Brain microvascular endothelial cell (primary cell): ENCODE results near the gene GPRIN1.

Source experiments
- DNase-seq: peaks from one replicate; pipeline ENCODE4 v3.0.0-alpha.2; 2020
- H3K27ac ChIP-seq: fragments of 250-450 bp; sonication (Bioruptor Pico); 2 replicates; pipeline ENCODE4 v1.5.1; 2020; ENCODE audit warnings: mild to moderate bottlenecking, moderate library complexity
- H3K27me3 ChIP-seq: fragments of 250-450 bp; sonication (Bioruptor Pico); replicated peaks from 2 replicates; pipeline ENCODE4 v1.5.1; 2020; ENCODE audit warnings: mild to moderate bottlenecking
- H3K36me3 ChIP-seq: fragments of 250-450 bp; sonication (Bioruptor Pico); replicated peaks from 2 replicates; pipeline ENCODE4 v1.5.1; 2020; ENCODE audit warnings: mild to moderate bottlenecking
- H3K4me3 ChIP-seq: 2 replicates; pipeline ENCODE4 v1.5.1; 2011; ENCODE audit warnings: low read depth, mild to moderate bottlenecking, control low read depth, low read length, moderate library complexity
- in situ Hi-C: cut with HindIII; loops from 2 replicates; pipeline ENCODE4 v1.10.0; 2017; ENCODE audit warnings: low sequenced_read_pairs, low pct_ligation_motif_present
- TF ChIP-seq, protein P1 (sequence below): IDR thresholded peaks from 2 replicates; pipeline ENCODE4 v1.5.1; 2011; ENCODE audit warnings: low read depth, mild to moderate bottlenecking, moderate library complexity, low read length, control low read depth, inconsistent platforms; ENCODE audit errors: missing control alignments

The GPRIN1 gene

DNA sequence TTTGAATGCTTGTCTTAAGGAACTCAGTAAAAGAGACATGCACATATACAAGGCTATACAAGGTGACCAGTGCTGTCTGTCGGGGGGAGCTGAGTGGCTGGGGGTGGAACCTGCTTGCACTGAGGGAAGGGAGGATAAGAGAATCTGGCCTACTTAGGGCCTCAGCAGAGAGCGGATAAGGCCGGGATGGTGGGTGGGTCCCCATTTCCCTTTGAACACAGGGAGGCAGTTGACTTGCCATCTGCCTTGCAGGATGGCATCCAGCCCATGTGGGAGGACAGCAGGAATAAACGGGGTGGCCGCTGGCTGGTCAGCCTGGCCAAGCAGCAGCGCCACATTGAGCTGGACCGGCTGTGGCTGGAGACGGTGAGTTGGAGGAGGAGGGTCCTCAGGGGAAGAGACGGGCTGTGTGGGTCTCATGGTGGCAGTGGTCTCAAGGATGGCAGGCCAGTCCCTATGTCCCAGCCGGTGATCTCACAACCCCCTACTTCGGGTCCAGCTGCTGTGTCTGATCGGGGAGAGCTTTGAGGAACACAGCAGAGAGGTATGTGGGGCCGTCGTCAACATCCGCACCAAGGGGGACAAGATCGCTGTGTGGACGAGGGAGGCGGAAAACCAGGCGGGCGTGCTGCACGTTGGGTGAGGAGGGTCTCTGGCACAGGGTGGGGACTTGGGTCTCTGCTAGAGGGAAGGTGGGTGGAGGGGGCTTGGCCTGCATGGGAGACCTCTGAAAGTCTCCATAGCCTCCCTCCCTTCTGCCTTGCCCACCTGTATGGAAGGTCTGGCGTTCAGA, 35.1 kb upstream of the GPRIN1 start:
- H3K27ac ChIP-seq = no peak overlapping the region
- H3K27me3 ChIP-seq = no peaks in the 10 kb centered on the region
- H3K36me3 ChIP-seq = no peaks in the 10 kb centered on the region
- no peak overlapping the region for H3K4me3 ChIP-seq
- TF ChIP-seq, protein P1, sequence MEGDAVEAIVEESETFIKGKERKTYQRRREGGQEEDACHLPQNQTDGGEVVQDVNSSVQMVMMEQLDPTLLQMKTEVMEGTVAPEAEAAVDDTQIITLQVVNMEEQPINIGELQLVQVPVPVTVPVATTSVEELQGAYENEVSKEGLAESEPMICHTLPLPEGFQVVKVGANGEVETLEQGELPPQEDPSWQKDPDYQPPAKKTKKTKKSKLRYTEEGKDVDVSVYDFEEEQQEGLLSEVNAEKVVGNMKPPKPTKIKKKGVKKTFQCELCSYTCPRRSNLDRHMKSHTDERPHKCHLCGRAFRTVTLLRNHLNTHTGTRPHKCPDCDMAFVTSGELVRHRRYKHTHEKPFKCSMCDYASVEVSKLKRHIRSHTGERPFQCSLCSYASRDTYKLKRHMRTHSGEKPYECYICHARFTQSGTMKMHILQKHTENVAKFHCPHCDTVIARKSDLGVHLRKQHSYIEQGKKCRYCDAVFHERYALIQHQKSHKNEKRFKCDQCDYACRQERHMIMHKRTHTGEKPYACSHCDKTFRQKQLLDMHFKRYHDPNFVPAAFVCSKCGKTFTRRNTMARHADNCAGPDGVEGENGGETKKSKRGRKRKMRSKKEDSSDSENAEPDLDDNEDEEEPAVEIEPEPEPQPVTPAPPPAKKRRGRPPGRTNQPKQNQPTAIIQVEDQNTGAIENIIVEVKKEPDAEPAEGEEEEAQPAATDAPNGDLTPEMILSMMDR = no peak
- in situ Hi-C loops = no loop called here
- DNase-seq = no peak

DNA sequence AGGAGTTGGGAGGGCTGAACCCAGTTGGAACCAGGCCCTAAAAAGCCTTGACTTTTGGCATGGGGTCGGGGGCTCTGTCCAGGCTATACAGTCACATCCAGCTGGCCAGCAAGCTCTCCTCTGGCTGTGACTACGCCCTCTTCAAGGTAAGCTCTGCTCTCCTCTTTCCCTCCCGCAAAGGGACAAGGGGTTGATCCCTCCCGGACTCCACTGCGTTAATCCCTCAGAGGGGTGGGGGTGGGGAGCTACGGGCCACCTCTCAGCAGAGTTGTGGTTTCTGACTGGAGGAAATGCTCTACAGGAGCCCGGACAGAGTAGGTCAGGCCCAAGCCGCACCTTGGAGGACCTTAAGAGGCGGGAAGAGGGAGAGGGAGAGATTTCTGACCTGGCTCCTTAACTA, 34.3 kb upstream of the GPRIN1 start:
- DNase-seq = no peak
- Histone ChIP-seq H3K27me3 (no peaks in the 10 kb centered on the region), H3K27ac (no peak overlapping the region), H3K36me3 (no peaks in the 10 kb centered on the region), H3K4me3 (no peak overlapping the region)
- TF ChIP-seq, protein P1 = no peak
- in situ Hi-C loops = no loop called here

DNA sequence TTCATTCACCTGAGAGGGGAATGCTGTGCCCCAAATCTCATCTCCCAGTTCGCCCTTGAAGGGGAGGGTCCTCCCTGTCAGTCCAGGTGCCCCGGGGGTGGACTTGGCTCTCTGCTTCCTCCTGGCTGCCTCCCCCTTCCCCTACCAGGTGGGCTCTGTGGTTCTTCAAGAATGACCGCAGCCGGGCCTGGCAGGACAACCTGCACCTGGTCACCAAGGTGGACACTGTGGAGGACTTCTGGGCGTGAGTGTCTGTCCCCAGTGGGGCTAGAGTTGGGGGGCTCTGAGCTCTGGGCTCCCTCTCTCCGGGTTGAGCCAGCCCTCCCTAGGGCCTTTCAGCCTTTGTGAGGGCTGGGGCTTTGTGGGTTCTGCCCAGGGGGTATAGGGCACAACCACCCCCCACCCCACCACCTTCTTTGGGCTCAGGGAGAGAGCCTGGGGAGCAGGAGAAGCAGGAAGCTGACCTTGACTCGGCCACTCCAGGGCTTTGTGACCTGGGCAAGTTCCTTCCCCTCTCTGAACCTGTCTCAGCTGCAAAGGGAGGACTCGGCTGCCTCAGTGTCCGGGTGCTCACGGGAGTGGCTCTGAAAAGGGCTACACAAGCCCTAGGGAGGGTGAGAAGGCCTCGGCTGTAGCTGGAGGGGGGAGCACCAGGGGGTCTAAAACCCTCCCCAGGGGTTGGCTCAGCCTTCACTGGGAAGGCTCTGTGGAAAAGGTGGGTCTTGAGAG, 33.7 kb upstream of the GPRIN1 start:
- Histone ChIP-seq H3K27me3 (no peaks in the 10 kb centered on the region), H3K27ac (no peak overlapping the region), H3K4me3 (no peak overlapping the region), H3K36me3 (no peaks in the 10 kb centered on the region)
- TF ChIP-seq, protein P1 = no peak
- in situ Hi-C loops = no loop called here
- DNase-seq = no peak

DNA sequence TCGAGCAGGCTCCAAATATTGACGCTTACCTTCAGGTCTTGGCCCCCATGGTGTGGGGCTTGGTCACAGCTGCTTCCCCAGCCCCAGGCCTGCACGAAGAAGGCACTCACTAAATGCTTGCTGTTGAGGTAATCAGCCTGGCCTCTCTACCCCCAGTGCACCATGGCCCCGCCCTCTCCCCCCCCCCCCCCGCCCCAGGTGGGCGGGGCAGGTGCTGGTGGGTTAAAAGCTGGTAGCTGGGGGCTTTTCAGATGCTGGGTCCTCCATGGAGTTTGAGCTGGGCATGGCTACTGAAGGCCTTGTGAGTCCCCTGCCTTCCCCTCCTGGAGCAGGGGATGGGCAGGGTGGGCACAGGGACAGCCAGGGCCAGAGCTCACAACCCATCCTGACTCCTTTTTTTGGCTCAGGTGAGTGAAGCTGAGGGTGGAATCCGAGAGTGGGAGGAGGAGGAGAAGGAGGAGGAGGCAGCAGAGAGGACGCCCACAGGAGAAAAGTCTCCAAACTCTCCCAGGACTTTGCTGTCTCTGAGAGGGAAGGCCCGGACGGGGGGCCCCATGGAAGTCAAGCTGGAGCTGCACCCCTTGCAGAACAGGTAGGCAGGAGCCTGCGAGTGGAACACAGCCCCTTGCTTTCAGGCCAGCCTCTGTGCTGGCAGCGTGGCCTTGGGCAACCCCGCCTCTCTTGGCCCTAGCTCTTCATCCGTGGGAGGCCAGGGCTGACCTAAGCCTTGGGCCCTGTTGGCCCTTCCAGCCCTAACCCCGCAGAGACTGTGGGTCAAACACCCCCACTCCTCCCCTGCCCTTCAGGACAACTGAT, 32.9 kb upstream of the GPRIN1 start:
- H3K27ac ChIP-seq = no peak overlapping the region
- no peak overlapping the region for H3K4me3 ChIP-seq
- in situ Hi-C loops = no loop called here
- DNase-seq = no peak
- TF ChIP-seq, protein P1 = no peak
- H3K36me3 ChIP-seq = no peaks in the 10 kb centered on the region
- H3K27me3 ChIP-seq = no peaks in the 10 kb centered on the region

DNA sequence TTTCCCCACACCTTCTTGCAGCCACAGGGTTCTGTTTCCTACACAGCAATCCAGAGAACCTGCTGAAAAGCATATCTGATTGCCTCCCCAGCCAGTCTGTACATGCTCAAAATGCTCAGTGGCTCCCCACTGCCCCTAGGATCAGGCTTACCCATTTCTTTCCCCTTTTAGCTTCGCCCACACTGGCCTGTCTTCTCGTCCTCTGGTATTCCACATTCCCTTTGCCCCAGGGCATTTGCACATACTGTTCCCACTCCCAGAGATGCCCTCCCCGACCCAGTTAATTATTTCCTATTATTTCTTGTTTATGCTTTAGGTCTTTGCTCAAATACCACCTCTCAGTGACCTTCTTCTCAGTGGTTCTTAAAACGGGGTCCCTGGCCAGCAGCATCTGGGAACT, 30.7 kb upstream of the GPRIN1 start:
- Histone ChIP-seq H3K36me3 (no peaks in the 10 kb centered on the region), H3K4me3 (no peak overlapping the region), H3K27ac (no peak overlapping the region), H3K27me3 (no peaks in the 10 kb centered on the region)
- in situ Hi-C loops = no loop called here
- TF ChIP-seq, protein P1 = no peak
- no peak for DNase-seq
